H9 (cell line): ENCODE data around the gene MDH1. TPM values are rescaled to one million over a fixed set of nuclear protein-coding genes. Genes with fewer than 3 reads are reported as not detected.

ENCODE experiments used
- DNase-seq: peaks from one replicate; pipeline ENCODE4 v3.0.0-alpha.2; 2017
- H2AFZ ChIP-seq: one replicate; pipeline ENCODE4 v1.6.1; 2013; ENCODE audit warnings: mild to moderate bottlenecking, low read length, control low read depth, moderate library complexity
- H2AK5ac ChIP-seq: 2 replicates; pipeline ENCODE4 v1.6.1; 2013; ENCODE audit warnings: low read length, control low read depth, mixed read lengths; ENCODE audit not compliant: insufficient read length
- H2BK120ac ChIP-seq: one replicate; pipeline ENCODE4 v1.6.1; 2013; ENCODE audit warnings: low read depth, mild to moderate bottlenecking, low read length, control low read depth, inconsistent platforms; ENCODE audit not compliant: poor library complexity, severe bottlenecking
- H2BK12ac ChIP-seq: 2 replicates; pipeline ENCODE4 v1.6.1; 2013; ENCODE audit warnings: low read length, control low read depth, mixed read lengths, low read depth; ENCODE audit not compliant: insufficient read length
- H2BK15ac ChIP-seq: 2 replicates; pipeline ENCODE4 v1.6.1; 2013; ENCODE audit warnings: low read depth, low read length, control low read depth
- H2BK20ac ChIP-seq: one replicate; pipeline ENCODE4 v1.6.1; 2013; ENCODE audit warnings: low read depth, mild to moderate bottlenecking, low read length, control low read depth, inconsistent platforms; ENCODE audit not compliant: poor library complexity, severe bottlenecking
- H2BK5ac ChIP-seq: 2 replicates; pipeline ENCODE4 v1.6.1; 2013; ENCODE audit warnings: low read length, control low read depth, mixed read lengths; ENCODE audit not compliant: insufficient read length
- H3K14ac ChIP-seq: 2 replicates; pipeline ENCODE4 v1.6.1; 2013; ENCODE audit warnings: low read length, control low read depth; ENCODE audit not compliant: insufficient read depth
- H3K18ac ChIP-seq: 2 replicates; pipeline ENCODE4 v1.6.1; 2013; ENCODE audit warnings: low read depth, mild to moderate bottlenecking, mixed read lengths, low read length, control low read depth; ENCODE audit not compliant: insufficient read length
- H3K23ac ChIP-seq: 2 replicates; pipeline ENCODE4 v1.6.1; 2013; ENCODE audit warnings: low read length, control low read depth, mixed read lengths, low read depth; ENCODE audit not compliant: insufficient read length
- H3K23me2 ChIP-seq: 2 replicates; pipeline ENCODE4 v1.6.1; 2013; ENCODE audit warnings: low read depth, mild to moderate bottlenecking, mixed read lengths, low read length, control low read depth; ENCODE audit not compliant: insufficient read length, poor library complexity, severe bottlenecking
- H3K27ac ChIP-seq: 2 replicates; pipeline ENCODE4 v1.5.1; 2013; ENCODE audit warnings: low read length, control low read depth, mixed read lengths, low read depth; ENCODE audit not compliant: insufficient read length
- H3K27me3 ChIP-seq: 2 replicates; pipeline ENCODE4 v1.6.1; 2013; ENCODE audit warnings: low read length, control low read depth, inconsistent platforms; ENCODE audit not compliant: insufficient read depth
- H3K4ac ChIP-seq: 2 replicates; pipeline ENCODE4 v1.6.1; 2013; ENCODE audit warnings: low read depth, mild to moderate bottlenecking, control low read depth, inconsistent platforms, low read length, moderate library complexity
- H3K4me1 ChIP-seq: 2 replicates; pipeline ENCODE4 v1.6.1; 2013; ENCODE audit warnings: low read length, control low read depth, inconsistent platforms; ENCODE audit not compliant: insufficient read depth
- H3K4me2 ChIP-seq: 2 replicates; pipeline ENCODE4 v1.6.1; 2013; ENCODE audit warnings: low read length, control low read depth, mixed read lengths; ENCODE audit not compliant: insufficient read length, insufficient read depth
- H3K56ac ChIP-seq: 2 replicates; pipeline ENCODE4 v1.6.1; 2013; ENCODE audit warnings: low read depth, mild to moderate bottlenecking, mixed read lengths, low read length, control low read depth; ENCODE audit not compliant: insufficient read length
- H3K79me1 ChIP-seq: 2 replicates; pipeline ENCODE4 v1.6.1; 2013; ENCODE audit warnings: low read depth, mild to moderate bottlenecking, moderate library complexity, low read length, control low read depth, inconsistent platforms; ENCODE audit not compliant: insufficient read depth, poor library complexity, severe bottlenecking
- H3K79me2 ChIP-seq: 2 replicates; pipeline ENCODE4 v1.6.1; 2013; ENCODE audit warnings: low read length, control low read depth, inconsistent platforms; ENCODE audit not compliant: insufficient read depth
- H3K9ac ChIP-seq: 2 replicates; pipeline ENCODE4 v1.6.1; 2013; ENCODE audit warnings: low read length, control low read depth, mixed read lengths; ENCODE audit not compliant: insufficient read length; ENCODE audit errors: extremely low read depth
- H3K9me3 ChIP-seq: one replicate; pipeline ENCODE4 v1.6.1; 2013; ENCODE audit warnings: low read depth, low read length, inconsistent platforms; ENCODE audit not compliant: control insufficient read depth
- H3T11ph ChIP-seq: one replicate; pipeline ENCODE4 v1.6.1; 2013; ENCODE audit warnings: mild to moderate bottlenecking, low read length, control low read depth, inconsistent platforms
- H4K20me1 ChIP-seq: one replicate; pipeline ENCODE4 v1.6.1; 2013; ENCODE audit not compliant: control insufficient read depth, insufficient read length, insufficient read depth
- H4K5ac ChIP-seq: 2 replicates; pipeline ENCODE4 v1.6.1; 2013; ENCODE audit warnings: low read depth, mild to moderate bottlenecking, mixed read lengths, low read length, control low read depth; ENCODE audit not compliant: insufficient read length
- H4K8ac ChIP-seq: replicated peaks from 2 replicates; pipeline ENCODE4 v1.6.1; 2013; ENCODE audit warnings: low read length, control low read depth, mixed read lengths, low read depth; ENCODE audit not compliant: insufficient read length
- H4K91ac ChIP-seq: 2 replicates; pipeline ENCODE4 v1.6.1; 2013; ENCODE audit warnings: low read depth, mild to moderate bottlenecking, moderate library complexity, mixed read lengths, low read length, control low read depth; ENCODE audit not compliant: insufficient read length
- H3K27ac Mint-ChIP-seq, 3 experiments: 2 replicates in 2 of 3; 3 replicates in 1 of 3; pipeline ENCODE4 v1.8.0; 2020 to 2021; ENCODE audit warnings: mixed read lengths in 3 of 3, mild to moderate bottlenecking in 1 of 3, moderate library complexity in 1 of 3
- H3K27me3 Mint-ChIP-seq: 2 replicates; pipeline ENCODE4 v1.8.0; 2021; ENCODE audit warnings: low read depth, mild to moderate bottlenecking, moderate library complexity, mixed read lengths
- H3K36me3 Mint-ChIP-seq, 3 experiments: 2 replicates in 2 of 3; 3 replicates in 1 of 3; pipeline ENCODE4 v1.8.0; 2020 to 2021; ENCODE audit warnings: low read depth in 3 of 3, mixed read lengths in 3 of 3; ENCODE audit not compliant: insufficient read depth in 1 of 3
- H3K4me1 Mint-ChIP-seq, 2 experiments: 2 replicates each; pipeline ENCODE4 v1.8.0; 2020; ENCODE audit warnings: mixed read lengths in 2 of 2
- H3K4me3 Mint-ChIP-seq, 2 experiments: 2 replicates in 1 of 2; 3 replicates in 1 of 2; pipeline ENCODE4 v1.8.0; 2020 to 2021; ENCODE audit warnings: mild to moderate bottlenecking in 2 of 2, mixed read lengths in 2 of 2, moderate library complexity in 1 of 2
- H3K9me3 Mint-ChIP-seq, 2 experiments: 2 replicates in 1 of 2; 3 replicates in 1 of 2; pipeline ENCODE4 v1.8.0; 2020; ENCODE audit warnings: mild to moderate bottlenecking in 2 of 2, mixed read lengths in 2 of 2, moderate library complexity in 1 of 2
- WGBS: extraction: QIAGEN DNeasy Blood & Tissue Kit; methylation state at CpG from one replicate; pipeline ENCODE4 v1.1.7; 2013; ENCODE audit warnings: missing lambda C conversion rate, low lambda C conversion rate, mixed read lengths; ENCODE audit not compliant: insufficient read length; ENCODE audit errors: extremely low coverage; 5-methylcytosine and 5-hydroxymethylcytosine counted together
- total RNA-seq: library from RNA; stranded (reverse); gene quantifications from 2 replicates; pipeline ENCODE4 v1.2.1, GENCODE V29; 2021
- TF ChIP-seq, protein P1 (sequence below): fragments of 200-600 bp; sonication (generic); conservative IDR thresholded peaks from 3 replicates; pipeline ENCODE4 v1.8.0; 2021; ENCODE audit warnings: antibody characterized with exemption, mild to moderate bottlenecking

MDH1 gene
- total RNA-seq, 1 experiment from 2014 or later: 324 TPM

DNA sequence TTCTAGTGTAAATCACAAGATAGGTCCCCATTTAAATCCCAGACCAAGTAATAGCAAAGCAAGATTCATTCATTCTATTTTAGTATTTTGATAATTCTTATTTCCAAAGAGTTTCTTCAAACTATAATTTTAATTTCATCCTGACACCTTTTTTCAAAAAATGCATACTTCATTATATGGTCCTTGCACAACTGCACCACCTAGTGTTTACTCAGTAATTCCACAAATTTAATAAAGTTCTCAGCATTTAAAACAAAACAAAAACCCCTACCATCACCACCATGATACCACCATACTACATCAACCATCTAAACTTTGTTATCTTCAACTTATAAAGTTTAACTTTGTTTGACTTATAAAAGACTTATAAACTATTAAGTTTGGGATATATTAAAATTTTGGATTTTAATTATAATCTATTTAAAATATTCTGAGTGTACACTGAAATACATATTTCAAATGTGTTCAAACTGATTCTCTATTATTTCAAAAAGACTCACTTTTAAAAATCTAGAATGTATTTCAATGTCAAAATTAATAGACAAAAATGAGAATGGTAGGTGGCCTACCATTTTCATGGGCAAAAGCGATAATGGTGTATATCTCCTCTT is 44.6 kb upstream of the MDH1 start:
- Histone ChIP-seq H3K23ac (no peak overlapping the region), H3K9me3 (no peaks in the 10 kb centered on the region), H3K4me1 (no peaks in the 10 kb centered on the region; the same call in 1 of the 2 replicates), H3K27ac (no peak overlapping the region), H2AK5ac (no peak overlapping the region), H3K79me1 (no peaks in the 10 kb centered on the region), H3K9ac (no peak overlapping the region), H3K27me3 (no peaks in the 10 kb centered on the region), H4K8ac (no peak overlapping the region), H2BK5ac (no peak overlapping the region), H3T11ph (no peak overlapping the region), H2BK12ac (no peak overlapping the region), H2AFZ (no peak overlapping the region), H3K18ac (no peak overlapping the region), H4K91ac (no peak overlapping the region), H4K20me1 (no peaks in the 10 kb centered on the region), H3K56ac (no peak overlapping the region), H2BK15ac (no peak overlapping the region), H3K23me2 (no peaks in the 10 kb centered on the region), H3K14ac (no peak overlapping the region), H4K5ac (no peak overlapping the region), H2BK120ac (no peak overlapping the region), H2BK20ac (no peak overlapping the region), H3K79me2 (no peaks in the 10 kb centered on the region), H3K4me2 (no peak overlapping the region), H3K4ac (no peak overlapping the region)
- no peak for DNase-seq
- Mint-ChIP-seq H3K4me3 (no peak overlapping the region), H3K4me1 (peaks cover 11 to 14% of the 10 kb centered on the region in 2 experiments), H3K27me3 (no peaks in the 10 kb centered on the region), H3K27ac (no peak overlapping the region), H3K36me3 (no peaks in the 10 kb centered on the region), H3K9me3 (no peaks in the 10 kb centered on the region)
- TF ChIP-seq, protein P1, sequence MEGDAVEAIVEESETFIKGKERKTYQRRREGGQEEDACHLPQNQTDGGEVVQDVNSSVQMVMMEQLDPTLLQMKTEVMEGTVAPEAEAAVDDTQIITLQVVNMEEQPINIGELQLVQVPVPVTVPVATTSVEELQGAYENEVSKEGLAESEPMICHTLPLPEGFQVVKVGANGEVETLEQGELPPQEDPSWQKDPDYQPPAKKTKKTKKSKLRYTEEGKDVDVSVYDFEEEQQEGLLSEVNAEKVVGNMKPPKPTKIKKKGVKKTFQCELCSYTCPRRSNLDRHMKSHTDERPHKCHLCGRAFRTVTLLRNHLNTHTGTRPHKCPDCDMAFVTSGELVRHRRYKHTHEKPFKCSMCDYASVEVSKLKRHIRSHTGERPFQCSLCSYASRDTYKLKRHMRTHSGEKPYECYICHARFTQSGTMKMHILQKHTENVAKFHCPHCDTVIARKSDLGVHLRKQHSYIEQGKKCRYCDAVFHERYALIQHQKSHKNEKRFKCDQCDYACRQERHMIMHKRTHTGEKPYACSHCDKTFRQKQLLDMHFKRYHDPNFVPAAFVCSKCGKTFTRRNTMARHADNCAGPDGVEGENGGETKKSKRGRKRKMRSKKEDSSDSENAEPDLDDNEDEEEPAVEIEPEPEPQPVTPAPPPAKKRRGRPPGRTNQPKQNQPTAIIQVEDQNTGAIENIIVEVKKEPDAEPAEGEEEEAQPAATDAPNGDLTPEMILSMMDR: peak; percentile 66
- no CpG with 5 or more reads among the region's 1 CpG for WGBS
